Ishikawa (cell line): Measurements from ENCODE around the gene ERMN.

Experiments
- CEBPB ChIP-seq: IDR thresholded peaks from 2 replicates; pipeline ENCODE4 v1.6.1; 2012
- CREB1 ChIP-seq: IDR thresholded peaks from 2 replicates; pipeline ENCODE4 v1.6.1; 2012; ENCODE audit warnings: low read depth
- EP300 ChIP-seq: IDR thresholded peaks from 2 replicates; pipeline ENCODE4 v1.6.1; 2012; ENCODE audit warnings: borderline replicate concordance
- NFIC ChIP-seq: IDR thresholded peaks from 2 replicates; pipeline ENCODE4 v1.6.1; 2012
- REST ChIP-seq: IDR thresholded peaks from 2 replicates; pipeline ENCODE4 v1.6.1; 2012; ENCODE audit warnings: low read depth, mild to moderate bottlenecking
- TCF12 ChIP-seq: IDR thresholded peaks from 2 replicates; pipeline ENCODE4 v1.6.1; 2012; ENCODE audit warnings: low read depth
- ZBTB7A ChIP-seq: IDR thresholded peaks from 2 replicates; pipeline ENCODE4 v1.6.1; 2012; ENCODE audit warnings: low read depth

GRCh38 chr2:157327200-157327599 lies 1.6 kb upstream of the ERMN start:
- TF ChIP-seq CREB1 (no peak), NFIC (no peak), EP300 (no peak), CEBPB (no peak), TCF12 (no peak), REST (no peak), ZBTB7A (no peak)
